Ovary (tissue), 3 donors: ENCODE data around the gene POGZ.
"Not testable (repeated sequence)": the region's sequence is repeated elsewhere in the genome, so short reads cannot be mapped to it uniquely, and the experiment has no call there.

ENCODE experiments used
- EP300 ChIP-seq: sonication (generic); formaldehyde crosslinking; IDR thresholded peaks from one replicate; pipeline ENCODE4 v1.6.1; 2017; ENCODE audit warnings: antibody characterized with exemption
- POLR2A ChIP-seq: fragments of 450-650 bp; IDR thresholded peaks from one replicate; pipeline ENCODE4 v1.6.1; 2017; ENCODE audit warnings: antibody characterized with exemption, mild to moderate bottlenecking, moderate library complexity
- TF ChIP-seq, protein P1 (sequence below), 3 donors: fragments of 450-650 bp in 2 of 3; fragments of 200-600 bp in 1 of 3; IDR thresholded peaks; one replicate each; pipeline versions ENCODE4 v1.5.1 to v1.8.0; 2016 to 2022; ENCODE audit warnings: antibody characterized with exemption in 3 of 3, mild to moderate bottlenecking in 1 of 3
- donor health status: DM: no; HTN: no; CAD: no.

DNA sequence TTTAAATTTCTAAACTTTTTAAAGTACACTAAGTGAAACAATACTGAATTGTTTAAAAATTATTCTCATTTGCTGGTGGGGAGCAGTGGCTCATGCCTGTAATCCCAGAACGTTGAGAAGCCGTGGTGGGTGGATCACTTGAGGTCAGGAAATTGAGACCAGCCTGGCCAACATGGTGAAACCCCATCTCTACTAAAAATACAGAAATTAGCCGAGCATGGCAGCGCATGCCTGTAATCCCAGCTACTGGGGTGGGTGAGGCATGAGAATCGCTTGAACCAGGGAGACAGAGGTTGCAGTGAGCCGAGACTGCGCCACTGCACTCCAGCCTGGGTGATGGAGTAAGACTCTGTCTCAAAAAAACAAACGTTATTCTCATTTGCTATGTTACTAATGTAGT, 21.9 kb downstream of the POGZ start:
- TF ChIP-seq, protein P1, sequence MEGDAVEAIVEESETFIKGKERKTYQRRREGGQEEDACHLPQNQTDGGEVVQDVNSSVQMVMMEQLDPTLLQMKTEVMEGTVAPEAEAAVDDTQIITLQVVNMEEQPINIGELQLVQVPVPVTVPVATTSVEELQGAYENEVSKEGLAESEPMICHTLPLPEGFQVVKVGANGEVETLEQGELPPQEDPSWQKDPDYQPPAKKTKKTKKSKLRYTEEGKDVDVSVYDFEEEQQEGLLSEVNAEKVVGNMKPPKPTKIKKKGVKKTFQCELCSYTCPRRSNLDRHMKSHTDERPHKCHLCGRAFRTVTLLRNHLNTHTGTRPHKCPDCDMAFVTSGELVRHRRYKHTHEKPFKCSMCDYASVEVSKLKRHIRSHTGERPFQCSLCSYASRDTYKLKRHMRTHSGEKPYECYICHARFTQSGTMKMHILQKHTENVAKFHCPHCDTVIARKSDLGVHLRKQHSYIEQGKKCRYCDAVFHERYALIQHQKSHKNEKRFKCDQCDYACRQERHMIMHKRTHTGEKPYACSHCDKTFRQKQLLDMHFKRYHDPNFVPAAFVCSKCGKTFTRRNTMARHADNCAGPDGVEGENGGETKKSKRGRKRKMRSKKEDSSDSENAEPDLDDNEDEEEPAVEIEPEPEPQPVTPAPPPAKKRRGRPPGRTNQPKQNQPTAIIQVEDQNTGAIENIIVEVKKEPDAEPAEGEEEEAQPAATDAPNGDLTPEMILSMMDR (IDR thresholded peaks at IDR 0.05) = not testable (repeated sequence)
- TF ChIP-seq POLR2A, EP300: not testable (repeated sequence)
